OCI-M2 (cell line): ENCODE data around the gene VAV2.

Experiments
- DNase-seq: peaks from one replicate; lab custom pipeline; 2025; ENCODE audit not compliant: unreplicated experiment; lab: John Stamatoyannopoulos, UW

The VAV2 gene

GRCh38 chr9:133737071-133737773 is 254.9 kb downstream of the VAV2 start:
- DNase-seq = no peak

DNA sequence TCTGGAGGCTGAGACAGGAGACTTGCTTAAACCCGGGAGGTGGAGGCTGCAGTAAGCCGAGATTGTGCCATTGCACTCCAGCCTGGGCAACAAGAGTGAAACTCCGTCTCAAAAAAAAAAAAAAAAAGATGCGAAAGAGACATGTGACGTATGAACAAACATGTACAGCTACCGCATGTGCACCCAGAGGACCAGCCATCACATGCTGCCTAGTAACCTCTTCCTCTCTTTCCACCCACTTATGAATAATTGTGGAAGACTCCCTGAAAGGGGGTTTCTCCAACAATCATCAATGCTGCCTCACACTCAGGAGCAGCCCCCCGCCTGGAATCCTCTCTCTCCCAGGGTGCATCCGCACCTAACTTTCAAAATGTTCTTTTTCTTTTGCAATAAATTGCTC is 256.2 kb downstream of the VAV2 start:
- DNase-seq = no peak

DNA sequence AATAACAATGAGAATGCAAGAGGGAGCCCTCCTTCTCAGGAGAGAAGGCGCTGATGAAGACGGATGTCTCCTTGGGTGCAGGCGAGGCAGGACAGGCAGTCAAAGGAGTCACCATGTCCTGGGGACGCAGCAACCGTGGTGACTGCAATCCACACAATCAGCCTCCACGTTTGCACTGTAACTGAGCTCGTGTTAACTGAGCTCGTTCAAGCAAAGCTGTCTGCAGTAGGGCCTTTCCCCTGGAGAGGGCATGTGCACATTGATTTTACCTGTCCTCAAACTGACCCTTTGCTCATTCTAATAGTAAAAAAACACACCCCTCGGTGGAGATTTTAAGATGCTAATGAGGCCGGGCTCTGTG is 256.7 kb downstream of the VAV2 start:
- DNase-seq = no peak

GRCh38 chr9:133734590-133735414 is 257.3 kb downstream of the VAV2 start:
- no peak for DNase-seq

DNA sequence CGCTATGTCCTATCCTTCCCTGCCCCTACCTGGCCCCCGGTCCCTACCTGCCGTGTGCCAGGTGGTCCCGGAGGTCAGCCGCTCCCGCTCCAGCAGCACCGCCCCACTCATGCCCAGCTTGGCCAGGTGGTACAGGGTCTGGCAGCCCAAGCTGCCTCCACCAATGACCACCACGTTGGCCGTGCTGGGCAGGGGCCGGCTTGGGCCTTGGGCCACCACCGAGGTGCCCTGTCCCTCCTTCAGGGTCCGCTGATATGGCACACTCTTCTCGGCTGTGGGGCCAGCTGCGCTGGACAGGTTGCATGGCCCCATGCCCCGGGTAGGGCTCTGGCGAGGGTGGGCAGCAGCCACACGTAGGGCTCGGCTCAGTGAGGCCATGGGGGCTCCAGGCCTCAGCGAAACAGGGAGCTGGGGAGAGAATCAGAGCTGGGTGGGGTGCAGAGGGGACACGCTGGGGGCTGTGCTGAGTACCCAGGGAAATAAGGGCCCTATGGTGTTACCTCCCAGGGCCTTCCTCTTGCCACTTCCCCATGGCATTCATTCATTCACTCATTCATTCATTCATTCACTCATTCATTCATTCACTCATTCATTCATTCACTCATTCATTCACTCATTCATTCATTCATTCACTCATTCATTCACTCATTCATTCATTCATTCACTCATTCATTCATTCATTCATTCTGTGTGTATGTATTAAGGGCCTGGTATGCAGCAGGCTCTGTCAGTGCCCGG is 258.2 kb downstream of the VAV2 start:
- no peak for DNase-seq

DNA sequence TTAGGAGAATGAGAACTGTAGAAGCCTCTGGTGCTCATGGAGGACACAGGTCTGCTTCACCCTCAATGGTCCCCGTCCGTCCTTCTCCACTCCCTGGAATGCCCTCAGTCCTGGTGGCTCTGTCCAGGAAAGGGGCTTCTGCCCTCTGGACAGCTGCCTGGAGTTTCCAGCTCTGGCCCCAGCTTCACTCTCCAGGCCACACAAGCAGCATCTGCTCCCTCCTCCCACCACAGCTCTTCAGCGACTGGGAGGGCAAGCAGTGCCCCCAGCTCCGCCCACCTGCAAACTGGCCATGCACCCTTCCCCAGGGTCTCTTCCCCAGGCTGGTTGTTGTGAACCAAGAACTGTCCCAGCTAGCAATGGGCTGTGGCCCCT is 258.7 kb downstream of the VAV2 start:
- DNase-seq = no peak

GRCh38 chr9:133732639-133733408 is 259.3 kb downstream of the VAV2 start:
- DNase-seq = no peak

- DNase-seq = no peak
Measured at GRCh38 chr9:133731876-133732638, 260.1 kb downstream of the VAV2 start.

DNA sequence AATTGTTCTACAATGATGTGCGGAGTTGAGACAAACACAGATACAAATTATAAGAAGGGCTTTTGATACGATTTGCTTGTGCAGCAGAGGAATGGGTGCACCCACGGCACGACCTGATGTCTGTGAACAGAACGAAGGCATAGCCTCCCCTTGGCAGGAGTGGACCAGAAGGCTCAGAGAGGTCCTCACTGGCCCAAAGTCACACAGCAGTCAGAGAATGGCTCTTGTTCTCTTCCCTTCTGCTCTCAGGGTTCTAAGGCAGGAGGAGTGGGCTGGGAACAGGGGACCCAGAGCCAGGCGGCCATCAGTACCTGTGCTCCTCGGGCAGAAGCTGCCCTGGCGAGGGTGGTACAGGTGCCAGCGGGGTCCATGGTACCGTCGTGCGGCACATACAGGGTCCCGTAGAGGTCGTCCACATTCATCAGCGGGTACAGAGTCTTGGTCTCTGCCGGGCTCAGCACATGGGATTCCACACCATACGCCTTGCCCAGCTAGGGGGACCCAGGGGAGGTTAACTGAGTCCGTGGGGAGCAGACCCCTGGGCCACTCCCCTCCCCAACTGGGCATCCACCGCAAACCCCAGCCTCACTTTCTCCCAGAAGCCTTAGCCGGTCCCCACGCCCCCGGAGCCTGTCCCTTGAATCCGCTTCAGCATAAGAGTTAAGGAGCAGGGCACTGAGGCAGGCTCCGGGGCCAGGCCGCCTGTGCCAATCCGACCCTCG is 261.0 kb downstream of the VAV2 start:
- no peak for DNase-seq

DNA sequence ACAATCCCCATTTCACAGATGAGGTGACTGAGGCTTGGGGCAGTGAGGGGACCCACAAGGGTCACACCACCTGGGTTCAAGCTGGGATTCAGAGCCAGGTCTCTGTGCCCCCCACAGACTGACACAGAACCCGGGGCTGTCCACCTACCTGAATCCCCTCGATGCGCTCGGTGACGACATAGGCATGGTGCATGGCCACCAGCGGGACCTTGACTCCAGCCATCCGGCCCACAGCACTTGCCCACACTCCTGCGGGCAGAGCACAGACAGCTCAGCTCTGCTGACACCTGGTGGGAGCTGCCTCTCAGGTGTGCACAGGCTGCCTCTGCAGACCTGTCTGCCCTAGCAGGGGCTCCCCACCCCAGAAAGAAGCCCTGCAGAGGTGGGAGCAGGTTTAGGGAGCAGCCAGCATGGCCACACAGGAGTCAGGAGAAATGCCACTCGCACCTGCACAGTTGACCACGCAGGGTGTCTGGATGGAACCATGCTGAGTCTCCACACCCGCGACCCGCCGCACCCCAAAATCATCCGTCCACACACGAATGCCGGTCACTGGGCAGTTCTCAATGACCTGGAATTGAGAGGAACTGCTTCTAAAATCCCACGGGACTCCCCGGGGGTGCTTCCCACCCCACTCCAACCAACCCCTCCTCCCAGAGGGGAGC is 262.4 kb downstream of the VAV2 start:
- no peak for DNase-seq

DNA sequence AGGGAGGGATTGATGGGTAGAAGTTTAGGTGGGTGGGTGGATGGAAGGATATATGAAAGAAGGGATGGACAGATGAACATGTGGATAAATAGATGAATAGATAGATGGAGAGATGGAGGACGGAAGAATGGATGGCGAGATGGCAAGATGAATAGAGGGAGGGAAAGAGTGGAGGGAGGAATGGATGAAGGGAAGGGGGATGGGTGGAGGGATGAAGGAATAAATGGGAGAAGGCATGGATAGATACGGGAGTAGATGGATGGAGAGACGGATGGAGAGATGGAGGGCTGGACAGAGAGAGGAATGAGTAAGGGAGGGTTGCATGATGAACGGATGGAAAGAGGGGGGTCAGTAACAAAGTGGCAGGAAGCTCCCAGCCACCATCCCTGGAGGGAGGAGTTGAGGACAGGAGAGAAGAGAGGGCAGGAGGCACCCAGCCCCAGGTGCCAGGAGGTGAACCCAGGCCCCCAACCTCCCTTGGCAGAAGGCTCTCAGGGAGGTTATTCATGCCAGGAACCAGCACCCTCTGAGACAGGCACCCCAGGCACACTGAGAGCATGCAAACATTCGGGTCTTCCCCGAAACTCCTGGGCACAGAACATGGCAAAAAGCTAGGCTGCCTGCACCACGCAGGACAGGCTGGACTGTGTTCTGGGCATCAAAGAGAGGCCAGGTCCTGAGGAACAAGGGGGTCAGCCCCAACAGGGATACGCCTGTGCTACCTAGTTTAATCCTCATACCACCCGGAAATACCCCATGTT is 263.1 kb downstream of the VAV2 start:
- DNase-seq = no peak

GRCh38 chr9:133727876-133728441 is 264.2 kb downstream of the VAV2 start:
- DNase-seq = no peak

DNA sequence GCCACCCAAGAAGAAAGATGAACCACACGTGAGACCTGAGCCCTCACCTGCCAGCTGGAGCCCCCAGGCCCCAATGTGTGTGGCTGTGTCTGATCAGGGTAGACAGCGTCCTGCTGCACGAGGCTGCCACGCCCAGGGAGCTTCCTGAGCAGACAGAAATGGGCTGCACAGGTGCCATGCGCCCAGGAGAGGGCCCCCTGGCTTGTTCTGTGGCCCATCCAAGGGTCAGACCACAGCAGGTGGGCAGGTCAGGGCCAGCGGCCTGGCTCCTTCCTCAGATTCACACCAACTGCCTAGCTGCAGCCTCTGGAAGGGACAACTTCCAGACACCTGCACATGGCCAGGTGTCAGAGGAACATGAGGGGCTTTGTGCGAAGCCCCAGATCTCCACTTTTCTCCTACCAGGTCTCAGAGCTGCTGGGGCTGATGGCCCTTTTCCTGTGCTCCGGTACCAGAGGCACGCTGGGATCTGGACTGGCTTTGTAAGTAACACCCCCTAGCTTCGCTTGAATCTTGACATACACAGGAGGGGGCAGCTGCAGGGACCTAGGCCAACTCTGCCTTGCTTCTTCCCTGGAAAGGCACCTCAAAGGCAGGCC is 264.7 kb downstream of the VAV2 start:
- no peak for DNase-seq

DNA sequence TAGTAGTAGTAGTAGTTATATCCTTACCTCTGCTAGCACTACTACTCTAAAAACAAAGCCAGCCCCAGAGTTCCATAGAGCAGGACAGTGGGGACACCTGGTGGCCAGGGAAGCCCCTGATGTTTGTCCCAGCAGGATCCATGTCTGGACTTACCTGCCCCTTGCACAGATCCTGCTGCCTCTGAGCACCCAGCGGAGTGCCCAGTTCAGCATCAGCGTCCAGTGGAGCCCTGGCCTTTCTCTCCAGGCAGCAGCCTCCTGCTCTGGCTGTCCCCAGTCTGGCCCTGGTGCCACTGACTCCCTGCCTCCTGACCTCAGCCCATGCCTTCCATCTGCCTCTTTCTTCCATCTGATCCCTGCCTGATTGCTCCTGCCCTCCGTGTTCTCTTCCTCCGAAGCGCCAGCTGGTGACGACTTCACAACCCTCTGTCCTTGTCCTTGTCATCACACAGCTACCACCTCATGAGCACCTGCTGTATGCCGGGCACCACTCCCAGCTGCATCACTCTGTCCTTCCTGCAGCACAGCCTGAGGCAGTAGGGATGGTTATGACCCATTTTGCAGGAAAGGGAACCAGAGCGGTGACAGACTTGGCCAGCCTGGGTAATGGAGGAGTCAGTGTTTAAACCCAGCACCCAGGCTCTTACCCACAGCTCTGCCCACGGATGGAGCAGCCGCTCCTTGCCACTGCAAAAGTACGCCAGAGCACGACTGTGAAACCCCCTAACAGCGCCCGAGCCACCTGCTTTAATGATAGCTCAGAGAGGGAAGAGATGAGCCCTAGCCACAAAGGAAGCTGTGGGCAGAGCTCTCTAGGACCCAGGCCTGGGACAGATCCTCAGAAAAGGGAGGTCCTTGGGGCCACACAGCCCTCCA is 265.5 kb downstream of the VAV2 start:
- DNase-seq = no peak

- DNase-seq = no peak
Measured at GRCh38 chr9:133725886-133726285, 266.2 kb downstream of the VAV2 start.

GRCh38 chr9:133718563-133719315 is 273.4 kb downstream of the VAV2 start:
- no peak for DNase-seq
